HepG2 (cell line): ENCODE results near the gene TMEM131. TPM values are rescaled to one million over a fixed set of nuclear protein-coding genes. Genes with fewer than 3 reads are reported as not detected.

Experiments used
- ATAC-seq: fragments of 200-7000 bp; cut with Tn5 transposase; 3 replicates; pipeline ENCODE4 v1.9.1; 2020; ENCODE audit warnings: mild to moderate bottlenecking, moderate library complexity
- BruUV-seq: library from RNA; stranded (reverse); fragments of 400-500 nt; replicated peaks from 2 replicates; lab custom pipeline; 2021; lab: Mats Ljungman, UMichigan
- CTCF ChIA-PET: fragments of 300-600 bp; formaldehyde crosslinking; extraction: SDS; loops from one replicate; lab custom pipeline; 2021; ENCODE audit warnings: low total read pairs, inconsistent platforms, low intra/inter-chr PET ratio; lab: Yijun Ruan, JAX
- POLR2A ChIA-PET: fragments of 350-600 bp; sonication (Branson Sonifier 250); formaldehyde crosslinking; loops from one replicate; lab custom pipeline; 2020; ENCODE audit warnings: antibody characterized with exemption, inconsistent platforms; lab: Yijun Ruan, JAX
- DNase-seq: peaks from one replicate; pipeline ENCODE4 v3.0.0-alpha.2; 2015; ENCODE audit warnings: low spot score
- FAIRE-seq: peaks from 3 replicates; lab custom pipeline; 2011; peaks lifted over from hg19 to GRCh38; lab: Jason Lieb, UNC
- H2AFZ ChIP-seq: one replicate; pipeline ENCODE4 v1.6.1; 2011; ENCODE audit warnings: low read length, inconsistent platforms
- H3K27ac ChIP-seq: fragments of 300-600 bp; 3 replicates; pipeline ENCODE4 v1.8.0; 2011; ENCODE audit warnings: mixed run types, mild to moderate bottlenecking, mixed read lengths, low read length, inconsistent platforms; ENCODE audit not compliant: insufficient read depth; ENCODE audit errors: extremely low read length
- H3K27me3 ChIP-seq, 2 experiments: fragments of 200-600 bp in 1 of 2; 2 replicates in 1 of 2; 3 replicates in 1 of 2; pipeline versions ENCODE4 v1.6.0 to v1.8.0; 2011; ENCODE audit warnings: low read length in 2 of 2, mild to moderate bottlenecking in 2 of 2, moderate library complexity in 2 of 2, inconsistent platforms in 1 of 2; ENCODE audit not compliant: insufficient read depth in 2 of 2, control insufficient read depth in 1 of 2
- H3K36me3 ChIP-seq, 2 experiments: fragments of 200-600 bp in 1 of 2; replicated peaks in 1 of 2; 2 replicates in 1 of 2; 3 replicates in 1 of 2; pipeline versions ENCODE4 v1.5.1 to v1.8.0; 2011; ENCODE audit warnings: low read length in 2 of 2, inconsistent platforms in 1 of 2; ENCODE audit not compliant: insufficient read depth in 2 of 2, control insufficient read depth in 1 of 2
- H3K4me1 ChIP-seq: 2 replicates; pipeline ENCODE4 v1.5.1; 2012; ENCODE audit warnings: low read length, inconsistent platforms; ENCODE audit not compliant: insufficient read depth
- H3K4me2 ChIP-seq: 2 replicates; pipeline ENCODE4 v1.6.0; 2011; ENCODE audit warnings: low read depth, low read length, inconsistent platforms
- H3K4me3 ChIP-seq, 3 experiments: fragments of 200-600 bp in 1 of 3; sonication (generic), shearing (Covaris generic) in 1 of 3; replicated peaks in 1 of 3; 2 replicates each; pipeline ENCODE4 v1.5.1; 2011 to 2016; ENCODE audit warnings: low read length in 3 of 3, inconsistent platforms in 2 of 3, low read depth in 2 of 3, mild to moderate bottlenecking in 2 of 3, control low read depth in 1 of 3, mixed read lengths in 1 of 3; ENCODE audit not compliant: insufficient read depth in 1 of 3
- H3K79me2 ChIP-seq: one replicate; pipeline ENCODE4 v1.6.1; 2011; ENCODE audit warnings: low read length, inconsistent platforms; ENCODE audit not compliant: insufficient read depth
- H3K9ac ChIP-seq: 2 replicates; pipeline ENCODE4 v1.6.0; 2011; ENCODE audit warnings: mild to moderate bottlenecking, low read depth, low read length, inconsistent platforms; ENCODE audit not compliant: insufficient read depth
- H3K9me3 ChIP-seq: 2 replicates; pipeline ENCODE4 v1.5.1; 2012; ENCODE audit warnings: mild to moderate bottlenecking, low read length
- H4K20me1 ChIP-seq: 2 replicates; pipeline ENCODE4 v1.6.0; 2011; ENCODE audit warnings: inconsistent platforms, mild to moderate bottlenecking, low read length, moderate library complexity; ENCODE audit not compliant: insufficient read depth
- JARID2 ChIP-seq: sonication (generic); formaldehyde crosslinking; IDR thresholded peaks from 2 replicates; pipeline ENCODE4 v1.8.1; 2023; ENCODE audit warnings: missing genetic modification reagents, inconsistent platforms; ENCODE audit not compliant: insufficient replicate concordance
- SAP130 ChIP-seq: IDR thresholded peaks from 2 replicates; pipeline ENCODE4 v1.6.1; 2016; ENCODE audit warnings: low read depth
- SMAD3 ChIP-seq: sonication (generic); formaldehyde crosslinking; IDR thresholded peaks from 2 replicates; pipeline ENCODE4 v1.4.0; 2020; ENCODE audit warnings: missing genetic modification reagents
- ZFP41 ChIP-seq: sonication (generic); formaldehyde crosslinking; IDR thresholded peaks from 2 replicates; pipeline ENCODE4 v1.4.0; 2020; ENCODE audit warnings: mild to moderate bottlenecking, missing genetic modification reagents, borderline replicate concordance
- ZNF121 ChIP-seq: sonication (generic); formaldehyde crosslinking; IDR thresholded peaks from 2 replicates; pipeline ENCODE4 v1.5.0; 2020; ENCODE audit warnings: mild to moderate bottlenecking, missing genetic modification reagents
- WGBS: methylation state at CpG from one replicate; pipeline ENCODE4 v1.1.6; 2017; ENCODE audit warnings: low lambda C conversion rate; 5-methylcytosine and 5-hydroxymethylcytosine counted together
- in situ Hi-C: cut with HindIII; loops from 2 replicates; pipeline ENCODE4 v1.10.0; 2017; ENCODE audit warnings: low pct_unique_long_range_greater_than_20kb; ENCODE audit not compliant: extremely low pct_ligation_motif_present
- intact Hi-C: fragments of 100-400 bp; cut with micrococcal nuclease; formaldehyde crosslinking; loops from one replicate; pipeline ENCODE4 v1.10.0; 2022; ENCODE audit not compliant: unreplicated experiment
- polyA plus RNA-seq, 8 experiments: library from polyadenylated mRNA; depleted of rRNA in 3 of 8; stranded (reverse) in 7 of 8; unstranded in 1 of 8; fragments of >200 nt; fragmentation: Illumina TruSeq in 4 of 8; extraction: Trizol in 4 of 8; gene quantifications; 2 replicates each; pipeline versions ENCODE4 v1.2.1 to v1.2.3, GENCODE V29; 2011 to 2016; ENCODE audit warnings: low read depth in 4 of 8, missing spikeins in 1 of 8, mixed read lengths in 1 of 8; ENCODE audit not compliant: insufficient read depth in 1 of 8
- total RNA-seq, 5 experiments: library from RNA; depleted of rRNA; stranded (reverse); fragments of >200 nt; fragmentation: Illumina TruSeq; extraction: Trizol; gene quantifications; 2 replicates each; pipeline ENCODE4 v1.2.3, GENCODE V29; 2016; ENCODE audit warnings: low read depth in 1 of 5
- TF ChIP-seq, protein P1 (sequence below): sonication (generic); formaldehyde crosslinking; IDR thresholded peaks from 2 replicates; pipeline ENCODE4 v1.4.0; 2020; ENCODE audit warnings: missing genetic modification reagents
- TF ChIP-seq, protein P2 (sequence below): IDR thresholded peaks from 2 replicates; pipeline ENCODE4 v1.4.0; 2020; ENCODE audit warnings: mild to moderate bottlenecking, missing genetic modification reagents
- TF ChIP-seq, protein P3 (sequence below): sonication (generic); formaldehyde crosslinking; IDR thresholded peaks from 2 replicates; pipeline ENCODE4 v1.5.1; 2020; ENCODE audit warnings: missing genetic modification reagents, mild to moderate bottlenecking, borderline replicate concordance
- TF ChIP-seq, protein P4 (sequence below): sonication (generic); formaldehyde crosslinking; IDR thresholded peaks from 2 replicates; pipeline ENCODE4 v1.4.0; 2020; ENCODE audit warnings: low read depth, missing genetic modification reagents

The TMEM131 gene
- total and polyA plus RNA-seq, 2 of the 13 experiments (the other 11 are each of a cell fraction or from before 2014, with no cell fraction given): 17.9 to 19.5 TPM

DNA sequence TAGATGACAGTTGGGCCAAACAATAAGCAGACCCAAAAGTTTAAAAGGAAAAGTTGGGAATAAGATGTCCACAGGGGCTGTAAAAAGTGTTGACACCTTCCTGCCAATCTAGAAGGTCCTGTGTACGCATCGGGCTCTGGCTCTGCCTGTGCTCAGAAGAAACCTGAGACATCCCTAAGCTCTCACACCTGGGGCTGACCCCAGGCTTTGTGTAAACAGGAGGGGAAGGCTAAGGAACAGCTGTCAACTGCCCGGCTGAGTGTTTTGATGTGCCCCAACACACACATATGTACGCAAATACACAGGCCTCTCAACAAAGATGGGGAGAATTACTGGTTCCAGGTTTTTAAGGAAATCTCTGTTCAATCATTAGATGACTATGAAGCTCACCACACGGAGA lies 59.5 kb downstream of the TMEM131 start:
- intact Hi-C loops (no loop called here), in situ Hi-C loops (no loop called here)
- FAIRE-seq (no peak), DNase-seq (peak; percentile 25), ATAC-seq (peak; percentile 92)
- H2AFZ ChIP-seq: no peak overlapping the region
- 23% methylated on average over 5 of the region's 5 CpGs for WGBS
- POLR2A ChIA-PET: interaction anchor here (1.6 kb wide), 1 partner anchor 15 kb away, joined by 4 read pairs; no protein-coding TSS in a partner anchor
- peaks cover 62% of the 10 kb centered on the region for H3K79me2 ChIP-seq
- peaks cover 18% of the 10 kb centered on the region for H3K4me1 ChIP-seq
- BruUV-seq: no TSS peak
- no peaks in the 10 kb centered on the region for H3K9me3 ChIP-seq
- no peaks in the 10 kb centered on the region for H3K27me3 ChIP-seq
- no peaks in the 10 kb centered on the region for H3K36me3 ChIP-seq
- peak overlapping the region; percentile 1 for H3K27ac ChIP-seq
- CTCF ChIA-PET: no interaction called here
- peaks cover 24% of the 10 kb centered on the region; the same call in 1 of the 2 replicates for H4K20me1 ChIP-seq
- H3K4me3 ChIP-seq: no peak overlapping the region
- H3K4me2 ChIP-seq: peak overlapping the region; percentile 54
- H3K9ac ChIP-seq: no peak overlapping the region
- 0 out of 2 replicates have a peak, but pooled peaks have one; percentile 29 for TF ChIP-seq SAP130 (CRISPR knock-in tag)
- TF ChIP-seq, protein P1, sequence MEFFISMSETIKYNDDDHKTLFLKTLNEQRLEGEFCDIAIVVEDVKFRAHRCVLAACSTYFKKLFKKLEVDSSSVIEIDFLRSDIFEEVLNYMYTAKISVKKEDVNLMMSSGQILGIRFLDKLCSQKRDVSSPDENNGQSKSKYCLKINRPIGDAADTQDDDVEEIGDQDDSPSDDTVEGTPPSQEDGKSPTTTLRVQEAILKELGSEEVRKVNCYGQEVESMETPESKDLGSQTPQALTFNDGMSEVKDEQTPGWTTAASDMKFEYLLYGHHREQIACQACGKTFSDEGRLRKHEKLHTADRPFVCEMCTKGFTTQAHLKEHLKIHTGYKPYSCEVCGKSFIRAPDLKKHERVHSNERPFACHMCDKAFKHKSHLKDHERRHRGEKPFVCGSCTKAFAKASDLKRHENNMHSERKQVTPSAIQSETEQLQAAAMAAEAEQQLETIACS (CRISPR knock-in tag): no peak
- no peak for TF ChIP-seq ZFP41
- TF ChIP-seq, protein P2, sequence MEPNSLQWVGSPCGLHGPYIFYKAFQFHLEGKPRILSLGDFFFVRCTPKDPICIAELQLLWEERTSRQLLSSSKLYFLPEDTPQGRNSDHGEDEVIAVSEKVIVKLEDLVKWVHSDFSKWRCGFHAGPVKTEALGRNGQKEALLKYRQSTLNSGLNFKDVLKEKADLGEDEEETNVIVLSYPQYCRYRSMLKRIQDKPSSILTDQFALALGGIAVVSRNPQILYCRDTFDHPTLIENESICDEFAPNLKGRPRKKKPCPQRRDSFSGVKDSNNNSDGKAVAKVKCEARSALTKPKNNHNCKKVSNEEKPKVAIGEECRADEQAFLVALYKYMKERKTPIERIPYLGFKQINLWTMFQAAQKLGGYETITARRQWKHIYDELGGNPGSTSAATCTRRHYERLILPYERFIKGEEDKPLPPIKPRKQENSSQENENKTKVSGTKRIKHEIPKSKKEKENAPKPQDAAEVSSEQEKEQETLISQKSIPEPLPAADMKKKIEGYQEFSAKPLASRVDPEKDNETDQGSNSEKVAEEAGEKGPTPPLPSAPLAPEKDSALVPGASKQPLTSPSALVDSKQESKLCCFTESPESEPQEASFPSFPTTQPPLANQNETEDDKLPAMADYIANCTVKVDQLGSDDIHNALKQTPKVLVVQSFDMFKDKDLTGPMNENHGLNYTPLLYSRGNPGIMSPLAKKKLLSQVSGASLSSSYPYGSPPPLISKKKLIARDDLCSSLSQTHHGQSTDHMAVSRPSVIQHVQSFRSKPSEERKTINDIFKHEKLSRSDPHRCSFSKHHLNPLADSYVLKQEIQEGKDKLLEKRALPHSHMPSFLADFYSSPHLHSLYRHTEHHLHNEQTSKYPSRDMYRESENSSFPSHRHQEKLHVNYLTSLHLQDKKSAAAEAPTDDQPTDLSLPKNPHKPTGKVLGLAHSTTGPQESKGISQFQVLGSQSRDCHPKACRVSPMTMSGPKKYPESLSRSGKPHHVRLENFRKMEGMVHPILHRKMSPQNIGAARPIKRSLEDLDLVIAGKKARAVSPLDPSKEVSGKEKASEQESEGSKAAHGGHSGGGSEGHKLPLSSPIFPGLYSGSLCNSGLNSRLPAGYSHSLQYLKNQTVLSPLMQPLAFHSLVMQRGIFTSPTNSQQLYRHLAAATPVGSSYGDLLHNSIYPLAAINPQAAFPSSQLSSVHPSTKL: peak; percentile 53; the same call in 1 of the 2 replicates
- TF ChIP-seq ZNF121: no peak
- TF ChIP-seq, protein P3, sequence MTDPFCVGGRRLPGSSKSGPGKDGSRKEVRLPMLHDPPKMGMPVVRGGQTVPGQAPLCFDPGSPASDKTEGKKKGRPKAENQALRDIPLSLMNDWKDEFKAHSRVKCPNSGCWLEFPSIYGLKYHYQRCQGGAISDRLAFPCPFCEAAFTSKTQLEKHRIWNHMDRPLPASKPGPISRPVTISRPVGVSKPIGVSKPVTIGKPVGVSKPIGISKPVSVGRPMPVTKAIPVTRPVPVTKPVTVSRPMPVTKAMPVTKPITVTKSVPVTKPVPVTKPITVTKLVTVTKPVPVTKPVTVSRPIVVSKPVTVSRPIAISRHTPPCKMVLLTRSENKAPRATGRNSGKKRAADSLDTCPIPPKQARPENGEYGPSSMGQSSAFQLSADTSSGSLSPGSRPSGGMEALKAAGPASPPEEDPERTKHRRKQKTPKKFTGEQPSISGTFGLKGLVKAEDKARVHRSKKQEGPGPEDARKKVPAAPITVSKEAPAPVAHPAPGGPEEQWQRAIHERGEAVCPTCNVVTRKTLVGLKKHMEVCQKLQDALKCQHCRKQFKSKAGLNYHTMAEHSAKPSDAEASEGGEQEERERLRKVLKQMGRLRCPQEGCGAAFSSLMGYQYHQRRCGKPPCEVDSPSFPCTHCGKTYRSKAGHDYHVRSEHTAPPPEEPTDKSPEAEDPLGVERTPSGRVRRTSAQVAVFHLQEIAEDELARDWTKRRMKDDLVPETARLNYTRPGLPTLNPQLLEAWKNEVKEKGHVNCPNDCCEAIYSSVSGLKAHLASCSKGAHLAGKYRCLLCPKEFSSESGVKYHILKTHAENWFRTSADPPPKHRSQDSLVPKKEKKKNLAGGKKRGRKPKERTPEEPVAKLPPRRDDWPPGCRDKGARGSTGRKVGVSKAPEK (CRISPR knock-in tag): no peak
- TF ChIP-seq, protein P4, sequence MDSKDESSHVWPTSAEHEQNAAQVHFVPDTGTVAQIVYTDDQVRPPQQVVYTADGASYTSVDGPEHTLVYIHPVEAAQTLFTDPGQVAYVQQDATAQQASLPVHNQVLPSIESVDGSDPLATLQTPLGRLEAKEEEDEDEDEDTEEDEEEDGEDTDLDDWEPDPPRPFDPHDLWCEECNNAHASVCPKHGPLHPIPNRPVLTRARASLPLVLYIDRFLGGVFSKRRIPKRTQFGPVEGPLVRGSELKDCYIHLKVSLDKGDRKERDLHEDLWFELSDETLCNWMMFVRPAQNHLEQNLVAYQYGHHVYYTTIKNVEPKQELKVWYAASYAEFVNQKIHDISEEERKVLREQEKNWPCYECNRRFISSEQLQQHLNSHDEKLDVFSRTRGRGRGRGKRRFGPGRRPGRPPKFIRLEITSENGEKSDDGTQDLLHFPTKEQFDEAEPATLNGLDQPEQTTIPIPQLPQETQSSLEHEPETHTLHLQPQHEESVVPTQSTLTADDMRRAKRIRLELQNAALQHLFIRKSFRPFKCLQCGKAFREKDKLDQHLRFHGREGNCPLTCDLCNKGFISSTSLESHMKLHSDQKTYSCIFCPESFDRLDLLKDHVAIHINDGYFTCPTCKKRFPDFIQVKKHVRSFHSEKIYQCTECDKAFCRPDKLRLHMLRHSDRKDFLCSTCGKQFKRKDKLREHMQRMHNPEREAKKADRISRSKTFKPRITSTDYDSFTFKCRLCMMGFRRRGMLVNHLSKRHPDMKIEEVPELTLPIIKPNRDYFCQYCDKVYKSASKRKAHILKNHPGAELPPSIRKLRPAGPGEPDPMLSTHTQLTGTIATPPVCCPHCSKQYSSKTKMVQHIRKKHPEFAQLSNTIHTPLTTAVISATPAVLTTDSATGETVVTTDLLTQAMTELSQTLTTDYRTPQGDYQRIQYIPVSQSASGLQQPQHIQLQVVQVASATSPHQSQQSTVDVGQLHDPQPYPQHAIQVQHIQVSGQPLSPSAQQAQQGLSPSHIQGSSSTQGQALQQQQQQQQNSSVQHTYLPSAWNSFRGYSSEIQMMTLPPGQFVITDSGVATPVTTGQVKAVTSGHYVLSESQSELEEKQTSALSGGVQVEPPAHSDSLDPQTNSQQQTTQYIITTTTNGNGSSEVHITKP (CRISPR knock-in tag): no peak
- TF ChIP-seq JARID2 (CRISPR knock-in tag): no peak
- no peak for TF ChIP-seq SMAD3 (CRISPR knock-in tag)
